Fibroblast of mammary gland (primary cell): ENCODE data around the gene WDSUB1.

Experiments used
- DNase-seq: peaks from one replicate; pipeline ENCODE4 v3.0.0-alpha.2; 2010; ENCODE audit warnings: low read depth
- H3K4me3 ChIP-seq: 2 replicates; pipeline ENCODE4 v1.5.1; 2011; ENCODE audit warnings: low read depth, mild to moderate bottlenecking, low read length, moderate library complexity; ENCODE audit not compliant: control insufficient read depth
- CTCF ChIP-seq: conservative IDR thresholded peaks from 2 replicates; pipeline ENCODE4 v1.5.1; 2011; ENCODE audit warnings: low read depth, low read length, inconsistent platforms; ENCODE audit not compliant: control insufficient read depth, insufficient read depth

WDSUB1 gene

GRCh38 chr2:159298967-159299366, 12.5 kb upstream of the WDSUB1 start:
- DNase-seq, result peak; percentile 18
- no peak for TF ChIP-seq CTCF
- no peak overlapping the region for H3K4me3 ChIP-seq

- no peak for TF ChIP-seq CTCF
- H3K4me3 ChIP-seq, result no peak overlapping the region
- no peak for DNase-seq
These were observed 10.7 kb upstream of the WDSUB1 start for GRCh38 chr2:159297042-159297707.

GRCh38 chr2:159292157-159292556, 5.7 kb upstream of the WDSUB1 start:
- no peak for DNase-seq
- no peak for TF ChIP-seq CTCF

GRCh38 chr2:159290289-159290907, 3.9 kb upstream of the WDSUB1 start:
- H3K4me3 ChIP-seq, result no peak overlapping the region
- peak; percentile 94 for DNase-seq
- TF ChIP-seq CTCF, result no peak

More at GRCh38 chr2:159292157-159292556, 5.7 kb upstream of the WDSUB1 start:
- no peak overlapping the region for H3K4me3 ChIP-seq

- no peak overlapping the region for H3K4me3 ChIP-seq
- no peak for DNase-seq
- TF ChIP-seq CTCF, result no peak
These were observed 1.2 kb upstream of the WDSUB1 start for GRCh38 chr2:159287733-159288132.

GRCh38 chr2:159286709-159287441, 372 bp upstream of the WDSUB1 start:
- TF ChIP-seq CTCF, result no peak
- H3K4me3 ChIP-seq, result peak overlapping the region; percentile 79
- peak; percentile 91 for DNase-seq
